ENCODE data around the gene RBFOX2. TPM values are rescaled to one million over a fixed set of nuclear protein-coding genes. Genes with fewer than 3 reads are reported as not detected.

The RBFOX2 gene
- total and polyA plus RNA-seq, 2 experiments from 2014 or later: 88.8 to 131 TPM

GRCh38 chr22:36009085-36009484 lies 19.5 kb downstream of the RBFOX2 start:
- Histone ChIP-seq H3F3A (replicated peaks; ENCODE audit: low read depth) (no peaks in the 10 kb centered on the region), H4K20me1 (replicated peaks; ENCODE audit: insufficient read depth) (peaks cover 40% of the 10 kb centered on the region; the same call in 1 of the 2 replicates), H3K27ac (ENCODE audit: low read depth) (peak overlapping the region; percentile 55; the same call in 1 of the 2 replicates), H3K27me3 (ENCODE audit: insufficient read depth) (no peaks in the 10 kb centered on the region), H3K36me3 (ENCODE audit: insufficient read depth) (no peaks in the 10 kb centered on the region), H3K4me2 (peak overlapping the region; percentile 8; the same call in 1 of the 2 replicates), H3K79me2 (replicated peaks; ENCODE audit: insufficient read depth) (peaks cover 97% of the 10 kb centered on the region), H3K4me1 (ENCODE audit: insufficient read depth) (peaks cover 36% of the 10 kb centered on the region), H3K9me2 (ENCODE audit: insufficient read depth) (no peaks in the 10 kb centered on the region), H2AFZ (no peak overlapping the region), H3K4me3 (no peak overlapping the region)
- Mint-ChIP-seq H3K9me3 (no peaks in the 10 kb centered on the region), H3K36me3 (ENCODE audit: low read depth) (no peaks in the 10 kb centered on the region), H3K4me1 (peaks cover 44% of the 10 kb centered on the region), H3K4me3 (no peak overlapping the region), H3K27ac (0 out of 2 replicates have a peak overlapping the region, but pooled peaks have one; percentile 56), H3K27me3 (ENCODE audit: insufficient read depth, low read depth, poor library complexity) (no peaks in the 10 kb centered on the region)
- TF ChIP-seq ETS1 (IDR thresholded peaks at IDR 0.05) (no peak), CREB1 (CRISPR knock-in tag; IDR thresholded peaks at IDR 0.05; ENCODE audit: low read depth) (no peak)
- DNase-seq (ENCODE audit: low spot score) (no peak), ATAC-seq (peak; percentile 8; the same call in 1 of the 3 replicates)

GRCh38 chr22:36008565-36008964 lies 20.1 kb downstream of the RBFOX2 start:
- no peaks in the 10 kb centered on the region for H3K36me3 Mint-ChIP-seq (ENCODE audit: low read depth)
- Histone ChIP-seq H3K27ac (ENCODE audit: low read depth) (no peak overlapping the region), H3K79me2 (replicated peaks; ENCODE audit: insufficient read depth) (peaks cover 97% of the 10 kb centered on the region), H3K4me2 (no peak overlapping the region), H3F3A (replicated peaks; ENCODE audit: low read depth) (no peaks in the 10 kb centered on the region), H2AFZ (no peak overlapping the region), H3K27me3 (ENCODE audit: insufficient read depth) (no peaks in the 10 kb centered on the region), H3K36me3 (ENCODE audit: insufficient read depth) (no peaks in the 10 kb centered on the region), H3K9me2 (ENCODE audit: insufficient read depth) (no peaks in the 10 kb centered on the region), H3K4me3 (no peak overlapping the region), H3K4me1 (ENCODE audit: insufficient read depth) (peaks cover 33% of the 10 kb centered on the region), H4K20me1 (replicated peaks; ENCODE audit: insufficient read depth) (peaks cover 37% of the 10 kb centered on the region; the same call in 1 of the 2 replicates)
- no peaks in the 10 kb centered on the region for H3K9me3 Mint-ChIP-seq
- DNase-seq (ENCODE audit: low spot score): no peak
- H3K27ac Mint-ChIP-seq: 0 out of 2 replicates have a peak overlapping the region, but pooled peaks have one; percentile 16
- H3K27me3 Mint-ChIP-seq (ENCODE audit: insufficient read depth, low read depth, poor library complexity): no peaks in the 10 kb centered on the region
- peaks cover 41% of the 10 kb centered on the region for H3K4me1 Mint-ChIP-seq
- no peak for ATAC-seq
- H3K4me3 Mint-ChIP-seq: no peak overlapping the region
- no peak for TF ChIP-seq NANOG (IDR thresholded peaks at IDR 0.05; ENCODE audit: borderline replicate concordance)
- no peak for TF ChIP-seq CTCF (conservative IDR thresholded peaks at IDR 0.05; ENCODE audit: low read depth in 2 of 2)
- TF ChIP-seq POLR2AphosphoS5 (IDR thresholded peaks at IDR 0.05; ENCODE audit: low read depth): no peak
- TF ChIP-seq REST (IDR thresholded peaks at IDR 0.05; ENCODE audit: unreplicated experiment): no peak
- no peak for TF ChIP-seq STAT1 (IDR thresholded peaks at IDR 0.05; ENCODE audit: unreplicated experiment)
- no peak for TF ChIP-seq ETS1 (IDR thresholded peaks at IDR 0.05)
- no peak for TF ChIP-seq EZH2 (IDR thresholded peaks at IDR 0.05; ENCODE audit: low read depth, unreplicated experiment)
- TF ChIP-seq JUNB (IDR thresholded peaks at IDR 0.05; ENCODE audit: unreplicated experiment): no peak

Measured in GM23338 (cell line).